Ishikawa (cell line): ENCODE measurements around the gene ANKRD44.

Experiments
- CEBPB ChIP-seq: IDR thresholded peaks from 2 replicates; pipeline ENCODE4 v1.6.1; 2012
- CREB1 ChIP-seq: IDR thresholded peaks from 2 replicates; pipeline ENCODE4 v1.6.1; 2012; ENCODE audit warnings: low read depth
- EGR1 ChIP-seq: IDR thresholded peaks from 2 replicates; pipeline ENCODE4 v1.6.1; 2012
- EP300 ChIP-seq: IDR thresholded peaks from 2 replicates; pipeline ENCODE4 v1.6.1; 2012; ENCODE audit warnings: borderline replicate concordance
- FOXM1 ChIP-seq: IDR thresholded peaks from 2 replicates; pipeline ENCODE4 v1.6.1; 2012; ENCODE audit warnings: low read depth, borderline replicate concordance
- NFIC ChIP-seq: IDR thresholded peaks from 2 replicates; pipeline ENCODE4 v1.6.1; 2012
- RAD21 ChIP-seq: IDR thresholded peaks from 2 replicates; pipeline ENCODE4 v1.6.1; 2012; ENCODE audit warnings: low read depth
- TAF1 ChIP-seq: IDR thresholded peaks from 2 replicates; pipeline ENCODE4 v1.6.1; 2012; ENCODE audit warnings: low read depth, mild to moderate bottlenecking
- TCF12 ChIP-seq: IDR thresholded peaks from 2 replicates; pipeline ENCODE4 v1.6.1; 2012; ENCODE audit warnings: low read depth
- TEAD4 ChIP-seq: IDR thresholded peaks from 2 replicates; pipeline ENCODE4 v1.6.1; 2012
- YY1 ChIP-seq: IDR thresholded peaks from 2 replicates; pipeline ENCODE4 v1.6.1; 2012; ENCODE audit warnings: low read depth
- ZBTB7A ChIP-seq: IDR thresholded peaks from 2 replicates; pipeline ENCODE4 v1.6.1; 2012; ENCODE audit warnings: low read depth
- TF ChIP-seq, protein P1 (sequence below): IDR thresholded peaks from 2 replicates; pipeline ENCODE4 v1.6.1; 2012
- TF ChIP-seq, protein P2 (sequence below): IDR thresholded peaks from 2 replicates; pipeline ENCODE4 v1.6.1; 2012; ENCODE audit warnings: low read depth, mild to moderate bottlenecking
- TF ChIP-seq, protein P3 (sequence below): IDR thresholded peaks from 2 replicates; pipeline ENCODE4 v1.6.1; 2012

ANKRD44 gene

DNA sequence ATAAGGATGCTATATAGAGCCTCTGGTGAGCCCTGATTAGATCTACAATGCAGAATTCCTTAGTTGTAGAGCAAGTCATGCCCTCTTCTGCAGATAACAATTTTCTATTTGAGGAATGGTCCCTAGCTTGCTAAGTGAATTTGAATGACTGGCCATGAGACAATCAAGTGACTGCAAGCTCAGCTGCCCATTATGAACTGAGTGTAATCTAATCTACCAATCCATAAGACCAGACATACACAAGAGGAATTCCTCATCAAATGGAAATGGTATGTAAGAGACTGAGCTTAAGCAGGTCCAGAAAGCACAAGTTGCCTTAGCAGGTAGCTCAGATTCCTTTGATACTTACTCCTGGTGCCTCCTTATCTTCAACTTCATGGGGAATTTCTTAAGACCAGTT is 4.8 kb upstream of the ANKRD44 start:
- TF ChIP-seq TAF1 (no peak), FOXM1 (no peak), EP300 (no peak), YY1 (no peak), RAD21 (no peak), EGR1 (no peak), CREB1 (no peak), ZBTB7A (no peak)
- TF ChIP-seq, protein P1, sequence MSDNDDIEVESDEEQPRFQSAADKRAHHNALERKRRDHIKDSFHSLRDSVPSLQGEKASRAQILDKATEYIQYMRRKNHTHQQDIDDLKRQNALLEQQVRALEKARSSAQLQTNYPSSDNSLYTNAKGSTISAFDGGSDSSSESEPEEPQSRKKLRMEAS: no peak

DNA sequence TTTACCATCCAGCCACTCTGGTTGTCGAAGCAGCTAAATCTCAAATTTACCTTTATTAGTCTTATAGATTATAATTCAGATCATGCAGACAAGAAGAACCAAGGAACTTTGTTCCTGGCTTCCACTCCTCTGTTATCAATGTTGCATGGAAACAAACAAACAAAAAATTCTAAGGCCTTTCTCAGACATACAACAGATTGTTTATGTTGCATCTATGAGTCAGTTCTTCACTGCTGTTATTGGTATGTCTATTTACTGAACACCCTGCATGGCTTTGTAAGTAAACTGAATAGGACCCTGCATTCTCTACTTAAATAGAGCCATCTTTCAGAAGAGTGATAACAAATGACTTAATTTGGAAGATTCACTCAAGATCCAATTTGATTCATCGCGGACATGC is 1.6 kb upstream of the ANKRD44 start:
- no peak for TF ChIP-seq FOXM1
- TF ChIP-seq TAF1: no peak
- no peak for TF ChIP-seq CREB1

DNA sequence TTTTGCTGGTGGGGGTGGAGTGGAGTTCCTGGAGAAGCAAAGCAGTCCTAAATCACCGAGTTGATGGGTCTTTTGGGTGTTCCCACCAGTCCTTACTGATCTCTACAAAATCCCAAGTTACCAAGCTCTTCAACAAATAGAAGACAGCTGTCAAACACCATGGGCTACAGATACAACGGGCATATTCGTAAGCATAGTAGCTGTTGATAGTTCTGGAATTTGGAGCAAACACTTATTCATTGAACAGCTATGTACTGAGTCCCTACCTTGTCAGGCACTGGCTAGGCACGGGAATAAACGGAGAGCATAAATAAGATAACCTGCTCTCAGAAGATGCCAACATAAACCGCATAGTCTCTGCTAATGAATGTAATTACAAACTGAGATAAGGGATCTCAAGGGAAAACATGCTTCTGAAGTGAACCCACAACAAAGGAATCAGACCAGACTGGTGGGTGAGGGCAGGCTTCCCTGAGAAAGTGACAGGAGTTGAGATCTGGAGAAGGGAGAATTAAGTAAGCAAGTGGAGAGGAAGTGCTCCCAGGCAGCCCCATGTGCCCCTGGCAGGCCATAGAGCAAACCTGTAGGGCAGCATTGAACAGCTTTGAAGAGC is 947 bp upstream of the ANKRD44 start:
- TF ChIP-seq, protein P1: no peak
- TF ChIP-seq NFIC (no peak), FOXM1 (no peak), EP300 (no peak), EGR1 (no peak), CREB1 (no peak), CEBPB (no peak), TCF12 (no peak), YY1 (no peak), ZBTB7A (no peak), RAD21 (no peak), TEAD4 (no peak), TAF1 (no peak)
- TF ChIP-seq, protein P2, sequence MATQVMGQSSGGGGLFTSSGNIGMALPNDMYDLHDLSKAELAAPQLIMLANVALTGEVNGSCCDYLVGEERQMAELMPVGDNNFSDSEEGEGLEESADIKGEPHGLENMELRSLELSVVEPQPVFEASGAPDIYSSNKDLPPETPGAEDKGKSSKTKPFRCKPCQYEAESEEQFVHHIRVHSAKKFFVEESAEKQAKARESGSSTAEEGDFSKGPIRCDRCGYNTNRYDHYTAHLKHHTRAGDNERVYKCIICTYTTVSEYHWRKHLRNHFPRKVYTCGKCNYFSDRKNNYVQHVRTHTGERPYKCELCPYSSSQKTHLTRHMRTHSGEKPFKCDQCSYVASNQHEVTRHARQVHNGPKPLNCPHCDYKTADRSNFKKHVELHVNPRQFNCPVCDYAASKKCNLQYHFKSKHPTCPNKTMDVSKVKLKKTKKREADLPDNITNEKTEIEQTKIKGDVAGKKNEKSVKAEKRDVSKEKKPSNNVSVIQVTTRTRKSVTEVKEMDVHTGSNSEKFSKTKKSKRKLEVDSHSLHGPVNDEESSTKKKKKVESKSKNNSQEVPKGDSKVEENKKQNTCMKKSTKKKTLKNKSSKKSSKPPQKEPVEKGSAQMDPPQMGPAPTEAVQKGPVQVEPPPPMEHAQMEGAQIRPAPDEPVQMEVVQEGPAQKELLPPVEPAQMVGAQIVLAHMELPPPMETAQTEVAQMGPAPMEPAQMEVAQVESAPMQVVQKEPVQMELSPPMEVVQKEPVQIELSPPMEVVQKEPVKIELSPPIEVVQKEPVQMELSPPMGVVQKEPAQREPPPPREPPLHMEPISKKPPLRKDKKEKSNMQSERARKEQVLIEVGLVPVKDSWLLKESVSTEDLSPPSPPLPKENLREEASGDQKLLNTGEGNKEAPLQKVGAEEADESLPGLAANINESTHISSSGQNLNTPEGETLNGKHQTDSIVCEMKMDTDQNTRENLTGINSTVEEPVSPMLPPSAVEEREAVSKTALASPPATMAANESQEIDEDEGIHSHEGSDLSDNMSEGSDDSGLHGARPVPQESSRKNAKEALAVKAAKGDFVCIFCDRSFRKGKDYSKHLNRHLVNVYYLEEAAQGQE: no peak
- TF ChIP-seq, protein P3, sequence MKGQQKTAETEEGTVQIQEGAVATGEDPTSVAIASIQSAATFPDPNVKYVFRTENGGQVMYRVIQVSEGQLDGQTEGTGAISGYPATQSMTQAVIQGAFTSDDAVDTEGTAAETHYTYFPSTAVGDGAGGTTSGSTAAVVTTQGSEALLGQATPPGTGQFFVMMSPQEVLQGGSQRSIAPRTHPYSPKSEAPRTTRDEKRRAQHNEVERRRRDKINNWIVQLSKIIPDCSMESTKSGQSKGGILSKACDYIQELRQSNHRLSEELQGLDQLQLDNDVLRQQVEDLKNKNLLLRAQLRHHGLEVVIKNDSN: no peak

DNA sequence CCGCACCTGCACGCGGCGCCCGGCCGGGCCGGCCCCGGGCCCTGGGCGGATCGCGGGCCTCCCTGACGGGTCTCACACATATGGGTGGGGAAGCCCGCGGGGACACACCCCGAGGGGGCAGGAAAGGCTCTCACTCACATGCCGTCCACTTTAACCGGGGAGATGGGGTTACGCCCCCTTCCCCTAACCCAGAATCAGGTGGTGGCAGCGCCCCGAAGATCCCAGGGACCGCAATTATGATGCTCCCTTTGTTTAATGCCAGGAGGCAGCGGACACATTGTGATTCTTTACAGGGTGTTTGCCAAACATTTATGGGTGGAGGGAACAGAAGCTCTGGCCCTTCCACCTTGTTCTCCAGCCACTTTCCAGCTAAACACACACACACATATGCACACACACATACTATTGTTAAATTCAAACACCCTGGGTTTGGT is 424 bp upstream of the ANKRD44 start:
- TF ChIP-seq NFIC: no peak
- TF ChIP-seq, protein P1: no peak; the same call in 1 of the 2 replicates

DNA sequence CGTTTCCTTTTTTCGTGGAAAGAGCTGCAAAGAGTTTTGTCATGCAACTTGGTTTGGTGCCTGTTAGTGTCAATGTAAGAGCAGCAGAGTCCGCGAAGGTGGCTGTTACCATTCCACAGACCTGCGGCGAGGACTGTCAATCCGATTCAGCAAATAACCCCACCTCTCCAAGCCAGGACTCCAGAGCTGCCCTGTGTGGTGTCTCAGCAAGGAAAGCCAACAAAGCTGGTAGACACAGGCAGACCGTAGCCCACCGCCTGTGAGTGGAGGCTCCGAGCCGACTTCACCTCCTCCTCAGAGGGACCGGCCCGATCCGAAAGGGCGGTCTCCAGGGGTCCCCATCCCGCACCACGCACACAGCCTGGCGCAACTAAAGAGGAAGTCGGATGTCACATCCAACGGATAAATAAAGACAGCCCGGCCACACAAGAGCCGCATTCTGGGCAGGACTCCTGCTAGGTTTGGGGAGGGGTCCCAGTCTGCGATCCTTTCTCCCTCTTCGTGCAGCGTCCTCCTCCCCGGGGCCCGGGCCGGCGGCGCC is 819 bp downstream of the ANKRD44 start:
- 0 out of 2 replicates have a peak, but pooled peaks have one; percentile 4 for TF ChIP-seq TAF1
- TF ChIP-seq YY1: no peak

DNA sequence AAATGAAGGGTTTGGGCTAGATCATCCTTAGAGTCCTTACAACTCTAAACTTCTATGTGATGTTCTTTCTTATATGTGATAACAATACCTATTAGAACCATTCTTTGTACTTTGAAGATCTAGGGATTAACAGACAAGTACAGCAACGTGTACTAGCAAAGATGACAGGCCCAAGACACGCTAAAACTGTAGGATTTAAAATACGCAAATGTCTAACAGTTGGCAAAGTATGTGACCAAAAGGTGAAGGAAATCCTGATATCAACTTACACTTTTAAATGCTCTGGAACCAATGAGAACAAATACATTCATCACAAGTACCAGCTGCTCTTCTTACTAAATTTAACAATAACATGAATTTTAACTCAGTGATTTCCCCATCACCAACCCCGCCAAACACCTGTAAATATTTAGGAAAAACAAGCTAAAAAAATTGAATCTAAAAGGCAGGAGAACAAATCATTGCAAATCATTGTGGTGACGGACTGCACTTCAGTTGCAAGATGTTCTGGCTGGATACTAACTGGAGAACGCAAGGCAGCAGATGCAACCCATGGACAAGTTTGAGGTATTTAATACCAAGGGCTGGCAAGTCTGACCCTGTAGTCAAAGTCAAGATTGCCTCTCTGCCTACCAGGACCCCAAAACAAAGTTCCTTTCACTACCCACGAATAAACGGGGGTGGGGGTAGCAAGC is 1.4 kb downstream of the ANKRD44 start:
- TF ChIP-seq TEAD4 (no peak), YY1 (no peak), CREB1 (no peak)
- TF ChIP-seq, protein P1: no peak

DNA sequence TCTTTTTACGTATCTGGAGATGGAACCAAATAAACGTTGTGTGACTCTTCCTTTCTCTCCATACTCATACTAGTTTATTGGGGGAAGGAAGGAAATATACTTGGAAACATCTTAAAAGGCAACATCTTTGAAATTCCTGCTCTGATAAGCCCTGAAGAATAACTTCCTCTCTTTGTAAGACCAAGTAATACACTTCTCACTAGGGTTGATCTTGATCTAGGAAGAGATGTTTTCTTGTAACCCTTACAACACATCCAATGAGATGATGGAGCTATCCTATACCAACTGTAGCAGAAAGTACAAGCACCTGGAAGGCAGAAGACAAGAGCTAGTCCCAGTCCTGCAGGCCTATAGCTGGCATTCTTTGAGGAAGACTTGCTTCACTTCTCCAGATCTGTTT is 2.0 kb downstream of the ANKRD44 start:
- TF ChIP-seq RAD21 (no peak), TAF1 (no peak), YY1 (no peak), ZBTB7A (no peak), NFIC (no peak), TEAD4 (no peak), EGR1 (no peak), TCF12 (no peak), EP300 (no peak), CEBPB (no peak), CREB1 (no peak), FOXM1 (no peak)
- TF ChIP-seq, protein P3: no peak
- TF ChIP-seq, protein P1: no peak
- TF ChIP-seq, protein P2: no peak
